Measurements from ENCODE around the gene GBF1.

DNA sequence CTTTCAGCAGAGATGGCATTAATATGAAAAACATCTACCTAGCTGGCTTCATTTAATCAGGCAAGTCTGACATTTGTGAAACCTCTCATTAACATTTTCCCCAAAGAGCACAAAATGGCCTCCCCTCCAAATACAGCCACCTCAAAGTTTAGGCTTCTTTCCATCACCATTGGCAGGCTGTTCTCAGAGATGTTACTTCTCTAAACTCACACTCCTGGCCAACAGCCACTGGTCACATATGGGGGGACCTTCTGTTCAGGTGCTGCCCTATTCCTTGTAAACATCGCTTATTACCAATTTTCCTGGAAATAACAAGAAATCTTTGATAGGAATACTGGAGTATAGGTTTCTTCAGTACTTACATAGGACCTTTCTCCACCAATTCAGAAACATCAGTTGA lies 69.5 kb downstream of the GBF1 start:
- TF ChIP-seq, protein P1, sequence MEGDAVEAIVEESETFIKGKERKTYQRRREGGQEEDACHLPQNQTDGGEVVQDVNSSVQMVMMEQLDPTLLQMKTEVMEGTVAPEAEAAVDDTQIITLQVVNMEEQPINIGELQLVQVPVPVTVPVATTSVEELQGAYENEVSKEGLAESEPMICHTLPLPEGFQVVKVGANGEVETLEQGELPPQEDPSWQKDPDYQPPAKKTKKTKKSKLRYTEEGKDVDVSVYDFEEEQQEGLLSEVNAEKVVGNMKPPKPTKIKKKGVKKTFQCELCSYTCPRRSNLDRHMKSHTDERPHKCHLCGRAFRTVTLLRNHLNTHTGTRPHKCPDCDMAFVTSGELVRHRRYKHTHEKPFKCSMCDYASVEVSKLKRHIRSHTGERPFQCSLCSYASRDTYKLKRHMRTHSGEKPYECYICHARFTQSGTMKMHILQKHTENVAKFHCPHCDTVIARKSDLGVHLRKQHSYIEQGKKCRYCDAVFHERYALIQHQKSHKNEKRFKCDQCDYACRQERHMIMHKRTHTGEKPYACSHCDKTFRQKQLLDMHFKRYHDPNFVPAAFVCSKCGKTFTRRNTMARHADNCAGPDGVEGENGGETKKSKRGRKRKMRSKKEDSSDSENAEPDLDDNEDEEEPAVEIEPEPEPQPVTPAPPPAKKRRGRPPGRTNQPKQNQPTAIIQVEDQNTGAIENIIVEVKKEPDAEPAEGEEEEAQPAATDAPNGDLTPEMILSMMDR (IDR thresholded peaks at IDR 0.05), result no peak
- no peak for TF ChIP-seq POLR2A (IDR thresholded peaks at IDR 0.05)

All from body of pancreas (tissue), 4 donors.